ENCODE results near the gene NELL2.

DNA sequence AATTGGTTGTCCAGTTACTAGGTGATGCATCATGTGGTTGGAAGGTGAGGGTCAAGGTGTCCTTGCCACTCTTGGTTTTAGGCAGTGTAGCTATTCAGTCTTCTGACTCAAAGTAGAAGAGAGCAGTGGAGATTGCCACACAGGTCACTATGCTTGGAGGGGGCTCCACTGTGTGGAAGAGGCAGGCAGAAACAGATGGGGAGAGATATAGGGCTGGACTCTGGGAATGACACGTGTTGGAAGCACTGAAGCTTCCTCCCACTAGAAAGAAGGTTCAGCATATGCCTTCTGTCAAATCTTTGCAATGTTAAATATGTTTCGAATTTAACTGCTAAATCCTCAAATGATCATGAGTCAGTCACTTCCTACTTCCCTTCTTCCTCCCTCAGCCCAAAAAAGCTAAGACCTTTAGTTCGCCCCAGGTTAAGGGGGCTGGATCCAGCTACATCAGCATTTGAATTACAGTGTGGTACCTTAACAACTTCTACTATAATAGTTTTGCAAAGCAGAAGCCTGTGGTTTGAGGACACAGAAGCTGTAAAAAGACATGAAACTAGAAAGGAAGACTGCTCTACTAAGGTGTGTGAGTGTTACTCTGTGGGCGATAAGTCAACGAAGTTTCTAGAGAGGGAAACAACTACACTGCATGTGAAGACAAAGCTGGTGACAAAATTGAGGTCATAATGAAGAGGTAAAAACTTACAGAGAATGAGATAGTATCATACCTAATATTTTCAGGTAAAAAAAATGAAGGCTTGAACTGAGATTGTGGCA, 228.0 kb downstream of the NELL2 start:
- TF ChIP-seq, protein P1, sequence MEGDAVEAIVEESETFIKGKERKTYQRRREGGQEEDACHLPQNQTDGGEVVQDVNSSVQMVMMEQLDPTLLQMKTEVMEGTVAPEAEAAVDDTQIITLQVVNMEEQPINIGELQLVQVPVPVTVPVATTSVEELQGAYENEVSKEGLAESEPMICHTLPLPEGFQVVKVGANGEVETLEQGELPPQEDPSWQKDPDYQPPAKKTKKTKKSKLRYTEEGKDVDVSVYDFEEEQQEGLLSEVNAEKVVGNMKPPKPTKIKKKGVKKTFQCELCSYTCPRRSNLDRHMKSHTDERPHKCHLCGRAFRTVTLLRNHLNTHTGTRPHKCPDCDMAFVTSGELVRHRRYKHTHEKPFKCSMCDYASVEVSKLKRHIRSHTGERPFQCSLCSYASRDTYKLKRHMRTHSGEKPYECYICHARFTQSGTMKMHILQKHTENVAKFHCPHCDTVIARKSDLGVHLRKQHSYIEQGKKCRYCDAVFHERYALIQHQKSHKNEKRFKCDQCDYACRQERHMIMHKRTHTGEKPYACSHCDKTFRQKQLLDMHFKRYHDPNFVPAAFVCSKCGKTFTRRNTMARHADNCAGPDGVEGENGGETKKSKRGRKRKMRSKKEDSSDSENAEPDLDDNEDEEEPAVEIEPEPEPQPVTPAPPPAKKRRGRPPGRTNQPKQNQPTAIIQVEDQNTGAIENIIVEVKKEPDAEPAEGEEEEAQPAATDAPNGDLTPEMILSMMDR (IDR thresholded peaks at IDR 0.05; ENCODE audit: insufficient read depth, low read length) = no peak
- TF ChIP-seq POLR2AphosphoS5 (IDR thresholded peaks at IDR 0.05; ENCODE audit: low read depth) (no peak), GABPA (IDR thresholded peaks at IDR 0.05; ENCODE audit: low read depth) (no peak), REST (IDR thresholded peaks at IDR 0.05; ENCODE audit: insufficient replicate concordance, low read depth) (no peak)
